H9 (cell line): Measurements from ENCODE around the gene FBXL7. TPM values are rescaled to one million over a fixed set of nuclear protein-coding genes. Genes with fewer than 3 reads are reported as not detected.

Source experiments
- DNase-seq: peaks from one replicate; pipeline ENCODE4 v3.0.0-alpha.2; 2017
- H2AFZ ChIP-seq: one replicate; pipeline ENCODE4 v1.6.1; 2013; ENCODE audit warnings: mild to moderate bottlenecking, low read length, control low read depth, moderate library complexity
- H2AK5ac ChIP-seq: 2 replicates; pipeline ENCODE4 v1.6.1; 2013; ENCODE audit warnings: low read length, control low read depth, mixed read lengths; ENCODE audit not compliant: insufficient read length
- H2BK120ac ChIP-seq: one replicate; pipeline ENCODE4 v1.6.1; 2013; ENCODE audit warnings: low read depth, mild to moderate bottlenecking, low read length, control low read depth, inconsistent platforms; ENCODE audit not compliant: poor library complexity, severe bottlenecking
- H2BK12ac ChIP-seq: 2 replicates; pipeline ENCODE4 v1.6.1; 2013; ENCODE audit warnings: low read length, control low read depth, mixed read lengths, low read depth; ENCODE audit not compliant: insufficient read length
- H2BK15ac ChIP-seq: 2 replicates; pipeline ENCODE4 v1.6.1; 2013; ENCODE audit warnings: low read depth, low read length, control low read depth
- H2BK20ac ChIP-seq: one replicate; pipeline ENCODE4 v1.6.1; 2013; ENCODE audit warnings: low read depth, mild to moderate bottlenecking, low read length, control low read depth, inconsistent platforms; ENCODE audit not compliant: poor library complexity, severe bottlenecking
- H2BK5ac ChIP-seq: 2 replicates; pipeline ENCODE4 v1.6.1; 2013; ENCODE audit warnings: low read length, control low read depth, mixed read lengths; ENCODE audit not compliant: insufficient read length
- H3K14ac ChIP-seq: 2 replicates; pipeline ENCODE4 v1.6.1; 2013; ENCODE audit warnings: low read length, control low read depth; ENCODE audit not compliant: insufficient read depth
- H3K18ac ChIP-seq: 2 replicates; pipeline ENCODE4 v1.6.1; 2013; ENCODE audit warnings: low read depth, mild to moderate bottlenecking, mixed read lengths, low read length, control low read depth; ENCODE audit not compliant: insufficient read length
- H3K23ac ChIP-seq: 2 replicates; pipeline ENCODE4 v1.6.1; 2013; ENCODE audit warnings: low read length, control low read depth, mixed read lengths, low read depth; ENCODE audit not compliant: insufficient read length
- H3K23me2 ChIP-seq: 2 replicates; pipeline ENCODE4 v1.6.1; 2013; ENCODE audit warnings: low read depth, mild to moderate bottlenecking, mixed read lengths, low read length, control low read depth; ENCODE audit not compliant: insufficient read length, poor library complexity, severe bottlenecking
- H3K27ac ChIP-seq: 2 replicates; pipeline ENCODE4 v1.5.1; 2013; ENCODE audit warnings: low read length, control low read depth, mixed read lengths, low read depth; ENCODE audit not compliant: insufficient read length
- H3K27me3 ChIP-seq: 2 replicates; pipeline ENCODE4 v1.6.1; 2013; ENCODE audit warnings: low read length, control low read depth, inconsistent platforms; ENCODE audit not compliant: insufficient read depth
- H3K4ac ChIP-seq: 2 replicates; pipeline ENCODE4 v1.6.1; 2013; ENCODE audit warnings: low read depth, mild to moderate bottlenecking, control low read depth, inconsistent platforms, low read length, moderate library complexity
- H3K4me1 ChIP-seq: 2 replicates; pipeline ENCODE4 v1.6.1; 2013; ENCODE audit warnings: low read length, control low read depth, inconsistent platforms; ENCODE audit not compliant: insufficient read depth
- H3K4me2 ChIP-seq: 2 replicates; pipeline ENCODE4 v1.6.1; 2013; ENCODE audit warnings: low read length, control low read depth, mixed read lengths; ENCODE audit not compliant: insufficient read length, insufficient read depth
- H3K56ac ChIP-seq: 2 replicates; pipeline ENCODE4 v1.6.1; 2013; ENCODE audit warnings: low read depth, mild to moderate bottlenecking, mixed read lengths, low read length, control low read depth; ENCODE audit not compliant: insufficient read length
- H3K79me1 ChIP-seq: 2 replicates; pipeline ENCODE4 v1.6.1; 2013; ENCODE audit warnings: low read depth, mild to moderate bottlenecking, moderate library complexity, low read length, control low read depth, inconsistent platforms; ENCODE audit not compliant: insufficient read depth, poor library complexity, severe bottlenecking
- H3K79me2 ChIP-seq: 2 replicates; pipeline ENCODE4 v1.6.1; 2013; ENCODE audit warnings: low read length, control low read depth, inconsistent platforms; ENCODE audit not compliant: insufficient read depth
- H3K9ac ChIP-seq: 2 replicates; pipeline ENCODE4 v1.6.1; 2013; ENCODE audit warnings: low read length, control low read depth, mixed read lengths; ENCODE audit not compliant: insufficient read length; ENCODE audit errors: extremely low read depth
- H3K9me3 ChIP-seq: one replicate; pipeline ENCODE4 v1.6.1; 2013; ENCODE audit warnings: low read depth, low read length, inconsistent platforms; ENCODE audit not compliant: control insufficient read depth
- H3T11ph ChIP-seq: one replicate; pipeline ENCODE4 v1.6.1; 2013; ENCODE audit warnings: mild to moderate bottlenecking, low read length, control low read depth, inconsistent platforms
- H4K20me1 ChIP-seq: one replicate; pipeline ENCODE4 v1.6.1; 2013; ENCODE audit not compliant: control insufficient read depth, insufficient read length, insufficient read depth
- H4K5ac ChIP-seq: 2 replicates; pipeline ENCODE4 v1.6.1; 2013; ENCODE audit warnings: low read depth, mild to moderate bottlenecking, mixed read lengths, low read length, control low read depth; ENCODE audit not compliant: insufficient read length
- H4K8ac ChIP-seq: replicated peaks from 2 replicates; pipeline ENCODE4 v1.6.1; 2013; ENCODE audit warnings: low read length, control low read depth, mixed read lengths, low read depth; ENCODE audit not compliant: insufficient read length
- H4K91ac ChIP-seq: 2 replicates; pipeline ENCODE4 v1.6.1; 2013; ENCODE audit warnings: low read depth, mild to moderate bottlenecking, moderate library complexity, mixed read lengths, low read length, control low read depth; ENCODE audit not compliant: insufficient read length
- H3K27ac Mint-ChIP-seq, 3 experiments: 2 replicates in 2 of 3; 3 replicates in 1 of 3; pipeline ENCODE4 v1.8.0; 2020 to 2021; ENCODE audit warnings: mixed read lengths in 3 of 3, mild to moderate bottlenecking in 1 of 3, moderate library complexity in 1 of 3
- H3K27me3 Mint-ChIP-seq: 2 replicates; pipeline ENCODE4 v1.8.0; 2021; ENCODE audit warnings: low read depth, mild to moderate bottlenecking, moderate library complexity, mixed read lengths
- H3K36me3 Mint-ChIP-seq, 3 experiments: 2 replicates in 2 of 3; 3 replicates in 1 of 3; pipeline ENCODE4 v1.8.0; 2020 to 2021; ENCODE audit warnings: low read depth in 3 of 3, mixed read lengths in 3 of 3; ENCODE audit not compliant: insufficient read depth in 1 of 3
- H3K4me1 Mint-ChIP-seq, 2 experiments: 2 replicates each; pipeline ENCODE4 v1.8.0; 2020; ENCODE audit warnings: mixed read lengths in 2 of 2
- H3K4me3 Mint-ChIP-seq, 2 experiments: 2 replicates in 1 of 2; 3 replicates in 1 of 2; pipeline ENCODE4 v1.8.0; 2020 to 2021; ENCODE audit warnings: mild to moderate bottlenecking in 2 of 2, mixed read lengths in 2 of 2, moderate library complexity in 1 of 2
- H3K9me3 Mint-ChIP-seq, 2 experiments: 2 replicates in 1 of 2; 3 replicates in 1 of 2; pipeline ENCODE4 v1.8.0; 2020; ENCODE audit warnings: mild to moderate bottlenecking in 2 of 2, mixed read lengths in 2 of 2, moderate library complexity in 1 of 2
- WGBS: extraction: QIAGEN DNeasy Blood & Tissue Kit; methylation state at CpG from one replicate; pipeline ENCODE4 v1.1.7; 2013; ENCODE audit warnings: missing lambda C conversion rate, low lambda C conversion rate, mixed read lengths; ENCODE audit not compliant: insufficient read length; ENCODE audit errors: extremely low coverage; 5-methylcytosine and 5-hydroxymethylcytosine counted together
- total RNA-seq: library from RNA; stranded (reverse); gene quantifications from 2 replicates; pipeline ENCODE4 v1.2.1, GENCODE V29; 2021
- TF ChIP-seq, protein P1 (sequence below): fragments of 200-600 bp; sonication (generic); conservative IDR thresholded peaks from 3 replicates; pipeline ENCODE4 v1.8.0; 2021; ENCODE audit warnings: antibody characterized with exemption, mild to moderate bottlenecking

The FBXL7 gene
- total RNA-seq, 1 experiment from 2014 or later, result 14.6 TPM

DNA sequence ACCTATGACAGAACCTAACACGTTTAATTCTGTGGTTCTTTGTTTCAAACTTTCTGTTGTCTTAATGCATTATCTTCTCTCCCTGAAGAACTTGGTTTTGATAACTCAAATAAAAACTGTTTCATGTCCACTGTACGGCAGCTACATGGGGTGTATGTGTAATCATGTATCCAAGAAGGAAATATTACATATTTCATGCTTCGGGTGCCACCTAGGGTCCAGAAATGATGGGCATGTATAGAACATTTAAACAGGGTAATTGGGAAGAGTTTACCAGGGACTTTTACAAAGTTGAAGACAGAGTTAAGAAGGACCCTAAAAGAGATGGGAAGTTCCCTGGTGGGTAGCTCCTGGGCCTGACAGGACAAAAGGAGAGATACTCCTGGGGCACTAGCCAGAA, 291.3 kb downstream of the FBXL7 start:
- Mint-ChIP-seq H3K4me3 (no peak overlapping the region), H3K27ac (0 out of 7 replicates have a peak overlapping the region, but pooled peaks of 1 of the 3 experiments have one; percentile 71), H3K27me3 (no peaks in the 10 kb centered on the region; the same call in 1 of the 2 replicates), H3K9me3 (peaks cover 6 to 7% of the 10 kb centered on the region in 2 experiments; a peak in 2 of 5 replicates), H3K4me1 (peaks cover 25 to 43% of the 10 kb centered on the region in 2 experiments), H3K36me3 (peaks cover 4 to 9% (median 8%) of the 10 kb centered on the region in 3 experiments; a peak in 5 of 7 replicates)
- Histone ChIP-seq H3K56ac (no peak overlapping the region), H4K20me1 (no peaks in the 10 kb centered on the region), H2AK5ac (no peak overlapping the region), H2BK120ac (no peak overlapping the region), H3K9me3 (no peaks in the 10 kb centered on the region), H2BK20ac (no peak overlapping the region), H3K27ac (no peak overlapping the region), H3K27me3 (no peaks in the 10 kb centered on the region), H4K8ac (no peak overlapping the region), H3K4ac (no peak overlapping the region), H4K91ac (no peak overlapping the region), H3K4me2 (no peak overlapping the region), H2BK15ac (no peak overlapping the region), H3T11ph (no peak overlapping the region), H4K5ac (no peak overlapping the region), H2BK5ac (no peak overlapping the region), H3K23ac (no peak overlapping the region), H2AFZ (no peak overlapping the region), H3K23me2 (no peaks in the 10 kb centered on the region), H3K9ac (no peak overlapping the region), H3K18ac (no peak overlapping the region), H3K79me1 (no peaks in the 10 kb centered on the region), H3K4me1 (peaks cover 6% of the 10 kb centered on the region; the same call in 1 of the 2 replicates), H2BK12ac (no peak overlapping the region), H3K14ac (no peak overlapping the region), H3K79me2 (no peaks in the 10 kb centered on the region)
- no peak for DNase-seq
- TF ChIP-seq, protein P1, sequence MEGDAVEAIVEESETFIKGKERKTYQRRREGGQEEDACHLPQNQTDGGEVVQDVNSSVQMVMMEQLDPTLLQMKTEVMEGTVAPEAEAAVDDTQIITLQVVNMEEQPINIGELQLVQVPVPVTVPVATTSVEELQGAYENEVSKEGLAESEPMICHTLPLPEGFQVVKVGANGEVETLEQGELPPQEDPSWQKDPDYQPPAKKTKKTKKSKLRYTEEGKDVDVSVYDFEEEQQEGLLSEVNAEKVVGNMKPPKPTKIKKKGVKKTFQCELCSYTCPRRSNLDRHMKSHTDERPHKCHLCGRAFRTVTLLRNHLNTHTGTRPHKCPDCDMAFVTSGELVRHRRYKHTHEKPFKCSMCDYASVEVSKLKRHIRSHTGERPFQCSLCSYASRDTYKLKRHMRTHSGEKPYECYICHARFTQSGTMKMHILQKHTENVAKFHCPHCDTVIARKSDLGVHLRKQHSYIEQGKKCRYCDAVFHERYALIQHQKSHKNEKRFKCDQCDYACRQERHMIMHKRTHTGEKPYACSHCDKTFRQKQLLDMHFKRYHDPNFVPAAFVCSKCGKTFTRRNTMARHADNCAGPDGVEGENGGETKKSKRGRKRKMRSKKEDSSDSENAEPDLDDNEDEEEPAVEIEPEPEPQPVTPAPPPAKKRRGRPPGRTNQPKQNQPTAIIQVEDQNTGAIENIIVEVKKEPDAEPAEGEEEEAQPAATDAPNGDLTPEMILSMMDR, result no peak
- no CpG with 5 or more reads among the region's 3 CpGs for WGBS
